Measurements from ENCODE around the gene DAO.

- TF ChIP-seq CTCF (IDR thresholded peaks at IDR 0.05), result no peak
- no peak for TF ChIP-seq POLR2A (IDR thresholded peaks at IDR 0.05)
Measured at GRCh38 chr12:108910336-108910735, 30.4 kb downstream of the DAO start.
